GM19468 (cell line): ENCODE data around the gene MUC20.
"Not testable (repeated sequence)": the region's sequence is repeated elsewhere in the genome, so short reads cannot be mapped to it uniquely, and the experiment has no call there.

ENCODE experiments used
- ATAC-seq: cut with Tn5 transposase; IDR thresholded peaks from one replicate; pipeline ENCODE4 v1.9.1; 2021; ENCODE audit warnings: mild to moderate bottlenecking, moderate library complexity, moderate number of reproducible peaks; ENCODE audit not compliant: unreplicated experiment; ENCODE audit errors: extremely low read depth

MUC20 gene

GRCh38 chr3:195709676-195710085 is 11.1 kb upstream of the MUC20 start:
- no peak for ATAC-seq

- not testable (repeated sequence) for ATAC-seq
Measured at GRCh38 chr3:195710126-195710905, 10.5 kb upstream of the MUC20 start.

- not testable (repeated sequence) for ATAC-seq
Measured at GRCh38 chr3:195711091-195711812, 9.5 kb upstream of the MUC20 start.

GRCh38 chr3:195711813-195712534 is 8.8 kb upstream of the MUC20 start:
- no peak for ATAC-seq

- ATAC-seq, result not testable (repeated sequence)
Measured at GRCh38 chr3:195712535-195712910, 8.3 kb upstream of the MUC20 start.

GRCh38 chr3:195713150-195713549 is 7.6 kb upstream of the MUC20 start:
- ATAC-seq, result not testable (repeated sequence)

GRCh38 chr3:195714380-195715011 is 6.3 kb upstream of the MUC20 start:
- ATAC-seq, result no peak

- ATAC-seq, result no peak
Measured at GRCh38 chr3:195715134-195715533, 5.6 kb upstream of the MUC20 start.

GRCh38 chr3:195715583-195716266 is 5.1 kb upstream of the MUC20 start:
- ATAC-seq, result no peak

GRCh38 chr3:195717416-195717815 is 3.4 kb upstream of the MUC20 start:
- no peak for ATAC-seq

- no peak for ATAC-seq
Measured at GRCh38 chr3:195717852-195718476, 2.8 kb upstream of the MUC20 start.

GRCh38 chr3:195718477-195718984 is 2.2 kb upstream of the MUC20 start:
- no peak for ATAC-seq

GRCh38 chr3:195719514-195720254 is 1.1 kb upstream of the MUC20 start:
- ATAC-seq, result not testable (repeated sequence)

- ATAC-seq, result not testable (repeated sequence)
Measured at GRCh38 chr3:195722139-195722995, 1.6 kb downstream of the MUC20 start.

- not testable (repeated sequence) for ATAC-seq
Measured at GRCh38 chr3:195722996-195723345, 2.2 kb downstream of the MUC20 start.

- ATAC-seq, result not testable (repeated sequence)
Measured at GRCh38 chr3:195724363-195724762, 3.6 kb downstream of the MUC20 start.

GRCh38 chr3:195725916-195726740 is 5.3 kb downstream of the MUC20 start:
- ATAC-seq, result not testable (repeated sequence)
